HepG2 (cell line): Measurements from ENCODE around the gene AJM1. TPM values are rescaled to one million over a fixed set of nuclear protein-coding genes. Genes with fewer than 3 reads are reported as not detected.
A peak's percentile ranks its signal among the peaks of the same experiment; 100 is the strongest.

Experiments used
- BCL6 ChIP-seq: IDR thresholded peaks from 2 replicates; pipeline ENCODE4 v1.6.1; 2016; ENCODE audit warnings: missing genetic modification reagents, missing compliant biosample characterization
- CENPBD1 ChIP-seq: sonication (generic); formaldehyde crosslinking; IDR thresholded peaks from 2 replicates; pipeline ENCODE4 v1.8.0; 2022; ENCODE audit warnings: missing genetic modification reagents, low read depth, mild to moderate bottlenecking, borderline replicate concordance
- DR1 ChIP-seq: sonication (generic); formaldehyde crosslinking; IDR thresholded peaks from 2 replicates; pipeline ENCODE4 v1.8.0; 2021; ENCODE audit warnings: mild to moderate bottlenecking, missing genetic modification reagents, inconsistent platforms
- HIVEP1 ChIP-seq: sonication (generic); formaldehyde crosslinking; IDR thresholded peaks from 2 replicates; pipeline ENCODE4 v1.4.0; 2020; ENCODE audit warnings: mild to moderate bottlenecking, missing genetic modification reagents
- JUNB ChIP-seq: sonication (generic); formaldehyde crosslinking; IDR thresholded peaks from 2 replicates; pipeline ENCODE4 v1.8.0; 2022; ENCODE audit warnings: missing genetic modification reagents, mild to moderate bottlenecking, borderline replicate concordance
- KAT7 ChIP-seq: IDR thresholded peaks from 2 replicates; pipeline ENCODE4 v1.6.1; 2018; ENCODE audit warnings: borderline replicate concordance, missing compliant biosample characterization
- MXD4 ChIP-seq: IDR thresholded peaks from 2 replicates; pipeline ENCODE4 v1.6.1; 2016; ENCODE audit warnings: mild to moderate bottlenecking, missing biosample characterization, missing genetic modification reagents
- MXI1 ChIP-seq: IDR thresholded peaks from 3 replicates; pipeline ENCODE4 v1.6.1; 2012; ENCODE audit warnings: low read depth, low read length, inconsistent platforms, borderline replicate concordance
- NR1H2 ChIP-seq: sonication (generic); formaldehyde crosslinking; IDR thresholded peaks from 2 replicates; pipeline ENCODE4 v1.8.1; 2022; ENCODE audit warnings: low read depth, missing genetic modification reagents, borderline replicate concordance
- PATZ1 ChIP-seq: sonication (generic); formaldehyde crosslinking; IDR thresholded peaks from 2 replicates; pipeline ENCODE4 v1.4.0; 2020; ENCODE audit warnings: missing genetic modification reagents
- PAX8 ChIP-seq: sonication (generic); formaldehyde crosslinking; IDR thresholded peaks from 2 replicates; pipeline ENCODE4 v1.8.0; 2022; ENCODE audit warnings: mild to moderate bottlenecking, missing genetic modification reagents, borderline replicate concordance
- PHF21A ChIP-seq: sonication (generic); formaldehyde crosslinking; IDR thresholded peaks from 2 replicates; pipeline ENCODE4 v1.5.0; 2020; ENCODE audit warnings: mild to moderate bottlenecking, missing genetic modification reagents
- PHF8 ChIP-seq: sonication (generic); formaldehyde crosslinking; IDR thresholded peaks from 2 replicates; pipeline ENCODE4 v1.5.0; 2020; ENCODE audit warnings: missing genetic modification reagents
- SAP130 ChIP-seq: IDR thresholded peaks from 2 replicates; pipeline ENCODE4 v1.6.1; 2016; ENCODE audit warnings: low read depth
- SMAD9 ChIP-seq: sonication (generic); formaldehyde crosslinking; IDR thresholded peaks from 2 replicates; pipeline ENCODE4 v1.5.1; 2020; ENCODE audit warnings: mild to moderate bottlenecking, missing genetic modification reagents
- SPEN ChIP-seq: sonication (generic); formaldehyde crosslinking; IDR thresholded peaks from 2 replicates; pipeline ENCODE4 v1.5.1; 2020; ENCODE audit warnings: low read depth, mild to moderate bottlenecking, missing genetic modification reagents
- TFDP2 ChIP-seq: sonication (generic); formaldehyde crosslinking; IDR thresholded peaks from 2 replicates; pipeline ENCODE4 v1.4.0; 2020; ENCODE audit warnings: missing genetic modification reagents
- U2AF1 ChIP-seq: fragments of 200-400 bp; formaldehyde crosslinking; optimal IDR thresholded peaks from 2 replicates; pipeline ENCODE3; 2017; ENCODE audit warnings: mild to moderate bottlenecking, low read depth, low read length
- YEATS2 ChIP-seq: sonication (generic); formaldehyde crosslinking; IDR thresholded peaks from 2 replicates; pipeline ENCODE4 v1.4.0; 2020; ENCODE audit warnings: missing genetic modification reagents, borderline replicate concordance
- ZFP62 ChIP-seq: sonication (generic); formaldehyde crosslinking; IDR thresholded peaks from 2 replicates; pipeline ENCODE4 v1.4.0; 2020; ENCODE audit warnings: missing genetic modification reagents
- ZNF430 ChIP-seq: sonication (generic); formaldehyde crosslinking; IDR thresholded peaks from 2 replicates; pipeline ENCODE4 v1.9.0; 2021; ENCODE audit warnings: mild to moderate bottlenecking, missing genetic modification reagents
- ZNF484 ChIP-seq: sonication (generic); formaldehyde crosslinking; IDR thresholded peaks from 2 replicates; pipeline ENCODE4 v1.5.1; 2020; ENCODE audit warnings: mild to moderate bottlenecking, low read depth, missing genetic modification reagents, borderline replicate concordance
- ZNF564 ChIP-seq: sonication (generic); formaldehyde crosslinking; IDR thresholded peaks from 2 replicates; pipeline ENCODE4 v1.8.1; 2023; ENCODE audit warnings: mild to moderate bottlenecking, missing genetic modification reagents
- ZNF570 ChIP-seq: sonication (generic); formaldehyde crosslinking; IDR thresholded peaks from 2 replicates; pipeline ENCODE4 v1.4.0; 2020; ENCODE audit warnings: mild to moderate bottlenecking, missing genetic modification reagents, borderline replicate concordance
- ZSCAN12 ChIP-seq: sonication (generic); formaldehyde crosslinking; IDR thresholded peaks from 2 replicates; pipeline ENCODE4 v1.9.0; 2021; ENCODE audit warnings: mild to moderate bottlenecking, missing genetic modification reagents
- ZSCAN30 ChIP-seq: sonication (generic); formaldehyde crosslinking; IDR thresholded peaks from 2 replicates; pipeline ENCODE4 v1.5.0; 2020; ENCODE audit warnings: mild to moderate bottlenecking, missing genetic modification reagents
- polyA plus RNA-seq, 8 experiments: library from polyadenylated mRNA; depleted of rRNA in 3 of 8; stranded (reverse) in 7 of 8; unstranded in 1 of 8; fragments of >200 nt; fragmentation: Illumina TruSeq in 4 of 8; extraction: Trizol in 4 of 8; gene quantifications; 2 replicates each; pipeline versions ENCODE4 v1.2.1 to v1.2.3, GENCODE V29; 2011 to 2016; ENCODE audit warnings: low read depth in 4 of 8, missing spikeins in 1 of 8, mixed read lengths in 1 of 8; ENCODE audit not compliant: insufficient read depth in 1 of 8
- total RNA-seq, 5 experiments: library from RNA; depleted of rRNA; stranded (reverse); fragments of >200 nt; fragmentation: Illumina TruSeq; extraction: Trizol; gene quantifications; 2 replicates each; pipeline ENCODE4 v1.2.3, GENCODE V29; 2016; ENCODE audit warnings: low read depth in 1 of 5
- TF ChIP-seq, protein P1 (sequence below): sonication (generic); formaldehyde crosslinking; IDR thresholded peaks from 2 replicates; pipeline ENCODE4 v1.4.0; 2020; ENCODE audit warnings: missing genetic modification reagents, borderline replicate concordance

Gene AJM1
- total and polyA plus RNA-seq, 2 of the 13 experiments (the other 11 are each of a cell fraction or from before 2014, with no cell fraction given) = 1.1 to 1.2 TPM

GRCh38 chr9:136881691-136882108 is 39.4 kb downstream of the AJM1 start (continued):
- TF ChIP-seq SMAD9 (0 out of 2 replicates have a peak, but pooled peaks have one; percentile 4), ZFP62 (CRISPR knock-in tag) (no peak), PAX8 (CRISPR knock-in tag) (no peak), U2AF1 (peak; percentile 71), TFDP2 (CRISPR knock-in tag) (0 out of 2 replicates have a peak, but pooled peaks have one; percentile 23), CENPBD1 (CRISPR knock-in tag) (no peak), ZNF564 (CRISPR knock-in tag) (no peak), MXI1 (peak; percentile 25; the same call in 1 of the 3 replicates), ZSCAN30 (CRISPR knock-in tag) (no peak), PATZ1 (peak; percentile 63), KAT7 (CRISPR knock-in tag) (no peak), NR1H2 (no peak), BCL6 (CRISPR knock-in tag) (peak; percentile 70; the same call in 1 of the 2 replicates), ZNF430 (CRISPR knock-in tag) (0 out of 2 replicates have a peak, but pooled peaks have one; percentile 63), YEATS2 (CRISPR knock-in tag) (no peak), JUNB (CRISPR knock-in tag) (no peak), MXD4 (CRISPR knock-in tag) (no peak), SAP130 (CRISPR knock-in tag) (peak; percentile 90), PHF21A (CRISPR knock-in tag) (0 out of 2 replicates have a peak, but pooled peaks have one; percentile 62), SPEN (CRISPR knock-in tag) (no peak), HIVEP1 (CRISPR knock-in tag) (peak; percentile 60; the same call in 1 of the 2 replicates), ZNF484 (no peak), ZSCAN12 (CRISPR knock-in tag) (no peak), ZNF570 (CRISPR knock-in tag) (no peak), PHF8 (no peak), DR1 (CRISPR knock-in tag) (no peak)
- TF ChIP-seq, protein P1, sequence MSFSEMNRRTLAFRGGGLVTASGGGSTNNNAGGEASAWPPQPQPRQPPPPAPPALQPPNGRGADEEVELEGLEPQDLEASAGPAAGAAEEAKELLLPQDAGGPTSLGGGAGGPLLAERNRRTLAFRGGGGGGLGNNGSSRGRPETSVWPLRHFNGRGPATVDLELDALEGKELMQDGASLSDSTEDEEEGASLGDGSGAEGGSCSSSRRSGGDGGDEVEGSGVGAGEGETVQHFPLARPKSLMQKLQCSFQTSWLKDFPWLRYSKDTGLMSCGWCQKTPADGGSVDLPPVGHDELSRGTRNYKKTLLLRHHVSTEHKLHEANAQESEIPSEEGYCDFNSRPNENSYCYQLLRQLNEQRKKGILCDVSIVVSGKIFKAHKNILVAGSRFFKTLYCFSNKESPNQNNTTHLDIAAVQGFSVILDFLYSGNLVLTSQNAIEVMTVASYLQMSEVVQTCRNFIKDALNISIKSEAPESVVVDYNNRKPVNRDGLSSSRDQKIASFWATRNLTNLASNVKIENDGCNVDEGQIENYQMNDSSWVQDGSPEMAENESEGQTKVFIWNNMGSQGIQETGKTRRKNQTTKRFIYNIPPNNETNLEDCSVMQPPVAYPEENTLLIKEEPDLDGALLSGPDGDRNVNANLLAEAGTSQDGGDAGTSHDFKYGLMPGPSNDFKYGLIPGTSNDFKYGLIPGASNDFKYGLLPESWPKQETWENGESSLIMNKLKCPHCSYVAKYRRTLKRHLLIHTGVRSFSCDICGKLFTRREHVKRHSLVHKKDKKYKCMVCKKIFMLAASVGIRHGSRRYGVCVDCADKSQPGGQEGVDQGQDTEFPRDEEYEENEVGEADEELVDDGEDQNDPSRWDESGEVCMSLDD = peak; percentile 47; the same call in 1 of the 2 replicates
